GM18858 (cell line): ENCODE data around the gene HRH3.

Experiments
- ATAC-seq: cut with Tn5 transposase; IDR thresholded peaks from one replicate; pipeline ENCODE4 v1.9.1; 2021; ENCODE audit not compliant: unreplicated experiment

The HRH3 gene

GRCh38 chr20:62230696-62231095 is 10.6 kb upstream of the HRH3 start:
- ATAC-seq: no peak

GRCh38 chr20:62230276-62230675 is 10.2 kb upstream of the HRH3 start:
- ATAC-seq: no peak

GRCh38 chr20:62229667-62230066 is 9.6 kb upstream of the HRH3 start:
- ATAC-seq: no peak

- no peak for ATAC-seq
Observed at GRCh38 chr20:62228982-62229545, 9.0 kb upstream of the HRH3 start.

- no peak for ATAC-seq
Observed at GRCh38 chr20:62227977-62228958, 8.2 kb upstream of the HRH3 start.

- no peak for ATAC-seq
Observed at GRCh38 chr20:62227591-62227976, 7.5 kb upstream of the HRH3 start.

- no peak for ATAC-seq
Observed at GRCh38 chr20:62226707-62227590, 6.9 kb upstream of the HRH3 start.

GRCh38 chr20:62225820-62226635 is 6.0 kb upstream of the HRH3 start:
- ATAC-seq: no peak

GRCh38 chr20:62225026-62225425 is 4.9 kb upstream of the HRH3 start:
- ATAC-seq: no peak

- ATAC-seq: no peak
Observed at GRCh38 chr20:62224113-62224855, 4.2 kb upstream of the HRH3 start.

- ATAC-seq: no peak
Observed at GRCh38 chr20:62223571-62223970, 3.5 kb upstream of the HRH3 start.

- ATAC-seq: no peak
Observed at GRCh38 chr20:62222972-62223371, 2.9 kb upstream of the HRH3 start.

- no peak for ATAC-seq
Observed at GRCh38 chr20:62222266-62222850, 2.3 kb upstream of the HRH3 start.

- ATAC-seq: no peak
Observed at GRCh38 chr20:62220666-62221568, 839 bp upstream of the HRH3 start.

GRCh38 chr20:62219101-62219991 is 732 bp downstream of the HRH3 start:
- no peak for ATAC-seq

GRCh38 chr20:62217913-62218773 is 1.9 kb downstream of the HRH3 start:
- ATAC-seq: no peak
